ENCODE results near the gene ARID3A.

Gene ARID3A

GRCh38 chr19:966485-967088 lies 40.8 kb downstream of the ARID3A start:
- Histone ChIP-seq H3K27me3 (ENCODE audit: control insufficient read depth, insufficient read depth, low read length) (no peaks in the 10 kb centered on the region), H3K4me1 (ENCODE audit: control insufficient read depth, insufficient read depth, low read length) (peaks cover 15% of the 10 kb centered on the region), H3K4me3 (ENCODE audit: low read length) (no peak overlapping the region), H3K9ac (ENCODE audit: low read depth, low read length) (no peak overlapping the region), H3K4me2 (ENCODE audit: low read length) (no peak overlapping the region), H3K9me3 (replicated peaks; ENCODE audit: low read length) (peaks cover 7% of the 10 kb centered on the region), H3K36me3 (ENCODE audit: insufficient read depth, low read length) (peaks cover 37% of the 10 kb centered on the region)

GRCh38 chr19:970695-971094 lies 44.9 kb downstream of the ARID3A start:
- Histone ChIP-seq H3K9ac (ENCODE audit: low read depth, low read length) (no peak overlapping the region), H3K9me3 (replicated peaks; ENCODE audit: low read length) (peaks cover 7% of the 10 kb centered on the region), H3K4me2 (ENCODE audit: low read length) (no peak overlapping the region), H3K4me1 (ENCODE audit: control insufficient read depth, insufficient read depth, low read length) (no peaks in the 10 kb centered on the region), H3K36me3 (ENCODE audit: insufficient read depth, low read length) (peaks cover 25% of the 10 kb centered on the region), H3K4me3 (ENCODE audit: low read length) (no peak overlapping the region), H3K27me3 (ENCODE audit: control insufficient read depth, insufficient read depth, low read length) (no peaks in the 10 kb centered on the region)

- H3K27me3 ChIP-seq (ENCODE audit: control insufficient read depth, insufficient read depth, low read length), result no peaks in the 10 kb centered on the region
- H3K36me3 ChIP-seq (ENCODE audit: insufficient read depth, low read length), result peaks cover 20% of the 10 kb centered on the region
- H3K9ac ChIP-seq (ENCODE audit: low read depth, low read length), result no peak overlapping the region
- no peak overlapping the region for H3K4me2 ChIP-seq (ENCODE audit: low read length)
- no peaks in the 10 kb centered on the region for H3K4me1 ChIP-seq (ENCODE audit: control insufficient read depth, insufficient read depth, low read length)
- H3K9me3 ChIP-seq (replicated peaks; ENCODE audit: low read length), result peaks cover 7% of the 10 kb centered on the region
- H3K4me3 ChIP-seq (ENCODE audit: low read length), result no peak overlapping the region
These were observed 46.0 kb downstream of the ARID3A start for GRCh38 chr19:971795-972194.

GRCh38 chr19:972281-972680 lies 46.4 kb downstream of the ARID3A start:
- Histone ChIP-seq H3K4me2 (ENCODE audit: low read length) (no peak overlapping the region), H3K9me3 (replicated peaks; ENCODE audit: low read length) (peaks cover 7% of the 10 kb centered on the region), H3K36me3 (ENCODE audit: insufficient read depth, low read length) (peaks cover 20% of the 10 kb centered on the region), H3K27me3 (ENCODE audit: control insufficient read depth, insufficient read depth, low read length) (no peaks in the 10 kb centered on the region), H3K9ac (ENCODE audit: low read depth, low read length) (no peak overlapping the region), H3K4me1 (ENCODE audit: control insufficient read depth, insufficient read depth, low read length) (no peaks in the 10 kb centered on the region), H3K4me3 (ENCODE audit: low read length) (no peak overlapping the region)

GRCh38 chr19:973726-974563 lies 48.1 kb downstream of the ARID3A start:
- Histone ChIP-seq H3K27me3 (ENCODE audit: control insufficient read depth, insufficient read depth, low read length) (no peaks in the 10 kb centered on the region), H3K36me3 (ENCODE audit: insufficient read depth, low read length) (peaks cover 12% of the 10 kb centered on the region), H3K4me1 (ENCODE audit: control insufficient read depth, insufficient read depth, low read length) (no peaks in the 10 kb centered on the region), H3K4me2 (ENCODE audit: low read length) (no peak overlapping the region), H3K9me3 (replicated peaks; ENCODE audit: low read length) (peaks cover 7% of the 10 kb centered on the region), H3K9ac (ENCODE audit: low read depth, low read length) (no peak overlapping the region), H3K4me3 (ENCODE audit: low read length) (no peak overlapping the region)

GRCh38 chr19:974564-975257 lies 48.9 kb downstream of the ARID3A start:
- no peak overlapping the region for H3K4me3 ChIP-seq (ENCODE audit: low read length)
- H3K36me3 ChIP-seq (ENCODE audit: insufficient read depth, low read length), result peaks cover 12% of the 10 kb centered on the region
- H3K9ac ChIP-seq (ENCODE audit: low read depth, low read length), result no peak overlapping the region
- no peaks in the 10 kb centered on the region for H3K4me1 ChIP-seq (ENCODE audit: control insufficient read depth, insufficient read depth, low read length)
- no peaks in the 10 kb centered on the region for H3K27me3 ChIP-seq (ENCODE audit: control insufficient read depth, insufficient read depth, low read length)
- peaks cover 7% of the 10 kb centered on the region for H3K9me3 ChIP-seq (replicated peaks; ENCODE audit: low read length)
- no peak overlapping the region for H3K4me2 ChIP-seq (ENCODE audit: low read length)

- no peak overlapping the region for H3K4me3 ChIP-seq (ENCODE audit: low read length)
- no peak overlapping the region for H3K4me2 ChIP-seq (ENCODE audit: low read length)
- peaks cover 3% of the 10 kb centered on the region for H3K36me3 ChIP-seq (ENCODE audit: insufficient read depth, low read length)
- H3K9me3 ChIP-seq (replicated peaks; ENCODE audit: low read length), result no peaks in the 10 kb centered on the region
- no peak overlapping the region for H3K9ac ChIP-seq (ENCODE audit: low read depth, low read length)
- no peaks in the 10 kb centered on the region for H3K27me3 ChIP-seq (ENCODE audit: control insufficient read depth, insufficient read depth, low read length)
- H3K4me1 ChIP-seq (ENCODE audit: control insufficient read depth, insufficient read depth, low read length), result peaks cover 5% of the 10 kb centered on the region
These were observed 50.6 kb downstream of the ARID3A start for GRCh38 chr19:976476-976875.

- H3K9me3 ChIP-seq (replicated peaks; ENCODE audit: low read length), result no peaks in the 10 kb centered on the region
These were observed 51.2 kb downstream of the ARID3A start for GRCh38 chr19:977058-977464.

GRCh38 chr19:979318-979741 lies 53.5 kb downstream of the ARID3A start:
- H3K9ac ChIP-seq (ENCODE audit: low read depth, low read length), result no peak overlapping the region

More at GRCh38 chr19:977058-977464, 51.2 kb downstream of the ARID3A start:
- Histone ChIP-seq H3K36me3 (ENCODE audit: insufficient read depth, low read length) (peaks cover 3% of the 10 kb centered on the region), H3K9ac (ENCODE audit: low read depth, low read length) (no peak overlapping the region), H3K4me1 (ENCODE audit: control insufficient read depth, insufficient read depth, low read length) (peaks cover 5% of the 10 kb centered on the region), H3K27me3 (ENCODE audit: control insufficient read depth, insufficient read depth, low read length) (no peaks in the 10 kb centered on the region), H3K4me2 (ENCODE audit: low read length) (no peak overlapping the region), H3K4me3 (ENCODE audit: low read length) (no peak overlapping the region)

GRCh38 chr19:980133-980998 lies 54.5 kb downstream of the ARID3A start:
- H3K27me3 ChIP-seq (ENCODE audit: control insufficient read depth, insufficient read depth, low read length), result no peaks in the 10 kb centered on the region
- H3K4me2 ChIP-seq (ENCODE audit: low read length), result no peak overlapping the region
- H3K9ac ChIP-seq (ENCODE audit: low read depth, low read length), result no peak overlapping the region
- no peak overlapping the region for H3K4me3 ChIP-seq (ENCODE audit: low read length)
- H3K36me3 ChIP-seq (ENCODE audit: insufficient read depth, low read length), result no peaks in the 10 kb centered on the region
- no peaks in the 10 kb centered on the region for H3K9me3 ChIP-seq (replicated peaks; ENCODE audit: low read length)
- H3K4me1 ChIP-seq (ENCODE audit: control insufficient read depth, insufficient read depth, low read length), result peaks cover 22% of the 10 kb centered on the region

More at GRCh38 chr19:979318-979741, 53.5 kb downstream of the ARID3A start:
- Histone ChIP-seq H3K9me3 (replicated peaks; ENCODE audit: low read length) (no peaks in the 10 kb centered on the region), H3K27me3 (ENCODE audit: control insufficient read depth, insufficient read depth, low read length) (no peaks in the 10 kb centered on the region), H3K4me3 (ENCODE audit: low read length) (no peak overlapping the region), H3K4me1 (ENCODE audit: control insufficient read depth, insufficient read depth, low read length) (peaks cover 18% of the 10 kb centered on the region), H3K4me2 (ENCODE audit: low read length) (no peak overlapping the region), H3K36me3 (ENCODE audit: insufficient read depth, low read length) (no peaks in the 10 kb centered on the region)
